Ovary (tissue), 9 donors: ENCODE measurements around the gene MEG3. TPM values are rescaled to one million over a fixed set of nuclear protein-coding genes. Genes with fewer than 3 reads are reported as not detected.

Experiments
- DNase-seq, 5 donors: peaks; one replicate each; pipeline ENCODE4 v3.0.0-alpha.2; 2019 to 2020
- H3K27ac ChIP-seq, 2 donors: fragments of 200-600 bp; one replicate each; pipeline versions ENCODE4 v1.5.1 to v1.8.0; 2019 to 2022
- H3K27me3 ChIP-seq: fragments of 200-600 bp; one replicate; pipeline ENCODE4 v1.8.0; 2022
- H3K36me3 ChIP-seq: fragments of 200-600 bp; sonication (generic); one replicate; pipeline ENCODE4 v1.5.1; 2019
- H3K4me1 ChIP-seq: one replicate; pipeline ENCODE4 v1.8.1; 2013; ENCODE audit warnings: mild to moderate bottlenecking, moderate library complexity; ENCODE audit not compliant: insufficient read depth
- H3K4me3 ChIP-seq: fragments of 200-600 bp; sonication (generic); one replicate; pipeline ENCODE4 v1.5.1; 2017
- H3K9me3 ChIP-seq, 2 donors: fragments of 200-600 bp in 1 of 2; sonication (generic) in 1 of 2; one replicate each; pipeline versions ENCODE4 v1.5.1 to v1.8.1; 2013 to 2019; ENCODE audit warnings: mild to moderate bottlenecking in 1 of 2, moderate library complexity in 1 of 2
- CTCF ChIP-seq, 3 donors: fragments of 450-650 bp in 2 of 3; fragments of 200-600 bp in 1 of 3; IDR thresholded peaks; one replicate each; pipeline versions ENCODE4 v1.5.1 to v1.8.0; 2016 to 2022; ENCODE audit warnings: antibody characterized with exemption in 3 of 3, mild to moderate bottlenecking in 1 of 3
- EP300 ChIP-seq: sonication (generic); formaldehyde crosslinking; IDR thresholded peaks from one replicate; pipeline ENCODE4 v1.6.1; 2017; ENCODE audit warnings: antibody characterized with exemption
- POLR2A ChIP-seq: fragments of 450-650 bp; IDR thresholded peaks from one replicate; pipeline ENCODE4 v1.6.1; 2017; ENCODE audit warnings: antibody characterized with exemption, mild to moderate bottlenecking, moderate library complexity
- WGBS, 3 donors: extraction: QIAGEN DNeasy Blood & Tissue Kit in 1 of 3; methylation state at CpG; one replicate each; pipeline versions ENCODE4 v1.1.5 to v1.1.7; 2013 to 2017; 5-methylcytosine and 5-hydroxymethylcytosine counted together
- intact Hi-C, 4 donors: fragments of 100-400 bp; cut with DNase I; formaldehyde crosslinking; loops; one replicate each; pipeline versions ENCODE4 v1.11.0 to v1.15.1; 2022 to 2023
- polyA plus RNA-seq, 2 donors: library from polyadenylated mRNA; stranded (reverse); fragments of 200-250 nt in 1 of 2; fragments of 350-450 nt in 1 of 2; fragmentation: Illumina TruSeq in 1 of 2; extraction: RNeasy Lipid Tissue Mini Kit (QIAGEN cat#74804) in 1 of 2; gene quantifications; one replicate each; pipeline ENCODE4 v1.2.3, GENCODE V29; 2013 to 2014
- total RNA-seq, 7 donors: library from RNA; depleted of rRNA in 2 of 7; stranded (reverse); fragments of >200 nt in 2 of 7; fragmentation: NEBNext Ultra II Directional in 3 of 7; extraction: Animal tissue kit (Norgen Biotek cat#: 25700) in 3 of 7; gene quantifications; one replicate each; pipeline versions ENCODE4 v1.1.0 to v1.2.4, GENCODE V29; 2016 to 2023
- donor health status: DM: no; HTN: no; CAD: no; lungs with moderate emphysema.
- donor health status: DM: no; HTN: no; CAD: no.
- donor health status: Bipolar disorder and iron deficiency.
- donor health status: DM: yes; HTN: yes; CAD: no.
- donor health status: DM: no; HTN: no; CAD: no.
- donor health status: DM: yes; HTN: yes; CAD: no.

The MEG3 gene
- total and polyA plus RNA-seq, 9 donors = 186 to 1,950 (median 396) TPM

GRCh38 chr14:100784523-100785337 is 41.2 kb upstream of the MEG3 start:
- H3K27me3 ChIP-seq = no peaks in the 10 kb centered on the region
- peak in 1 of 5 donors; percentile 11 for DNase-seq
- intact Hi-C loops = no loop called here
- TF ChIP-seq CTCF (IDR thresholded peaks at IDR 0.05) = no peak
- no peak for TF ChIP-seq EP300
- TF ChIP-seq POLR2A = no peak
- 84 to 88% (median 86%) methylated on average over 11 of the region's 11 CpGs for WGBS, 3 donors
- no peaks in the 10 kb centered on the region for H3K9me3 ChIP-seq
- no peaks in the 10 kb centered on the region for H3K36me3 ChIP-seq
- no peak overlapping the region for H3K27ac ChIP-seq
- no peak overlapping the region for H3K4me3 ChIP-seq
- no peaks in the 10 kb centered on the region for H3K4me1 ChIP-seq

GRCh38 chr14:100785338-100785615 is 40.6 kb upstream of the MEG3 start:
- H3K4me1 ChIP-seq = no peaks in the 10 kb centered on the region
- intact Hi-C loops = no loop called here
- no peaks in the 10 kb centered on the region for H3K9me3 ChIP-seq
- H3K36me3 ChIP-seq = no peaks in the 10 kb centered on the region
- 68 to 87% (median 70%) methylated on average over 4 of the region's 4 CpGs for WGBS, 3 donors
- TF ChIP-seq POLR2A (no peak), EP300 (no peak), CTCF (IDR thresholded peaks at IDR 0.05) (no peak)
- H3K27ac ChIP-seq = no peak overlapping the region
- no peaks in the 10 kb centered on the region for H3K27me3 ChIP-seq
- no peak for DNase-seq
- H3K4me3 ChIP-seq = no peak overlapping the region

GRCh38 chr14:100785626-100786025 is 40.3 kb upstream of the MEG3 start:
- no peaks in the 10 kb centered on the region for H3K9me3 ChIP-seq
- no peak for DNase-seq
- no peak for TF ChIP-seq POLR2A
- TF ChIP-seq CTCF (IDR thresholded peaks at IDR 0.05) = no peak
- no peak for TF ChIP-seq EP300
- H3K36me3 ChIP-seq = no peaks in the 10 kb centered on the region
- H3K4me3 ChIP-seq = no peak overlapping the region
- no peaks in the 10 kb centered on the region for H3K4me1 ChIP-seq
- H3K27me3 ChIP-seq = no peaks in the 10 kb centered on the region
- no peak overlapping the region for H3K27ac ChIP-seq
- intact Hi-C loops = no loop called here
- 91 to 95% (median 93%) methylated on average over 7 of the region's 7 CpGs for WGBS, 3 donors

GRCh38 chr14:100786131-100786530 is 39.8 kb upstream of the MEG3 start:
- Histone ChIP-seq H3K36me3 (no peaks in the 10 kb centered on the region), H3K9me3 (no peaks in the 10 kb centered on the region), H3K27me3 (no peaks in the 10 kb centered on the region), H3K4me3 (no peak overlapping the region), H3K27ac (no peak overlapping the region), H3K4me1 (no peaks in the 10 kb centered on the region)
- no peak for DNase-seq
- intact Hi-C loops = no loop called here
- TF ChIP-seq POLR2A = no peak
- TF ChIP-seq CTCF (IDR thresholded peaks at IDR 0.05) = no peak
- TF ChIP-seq EP300 = no peak
- WGBS, 3 donors = 57 to 62% (median 62%) methylated on average over 11 of the region's 11 CpGs
